ENCODE measurements around the gene SPC24.

DNA sequence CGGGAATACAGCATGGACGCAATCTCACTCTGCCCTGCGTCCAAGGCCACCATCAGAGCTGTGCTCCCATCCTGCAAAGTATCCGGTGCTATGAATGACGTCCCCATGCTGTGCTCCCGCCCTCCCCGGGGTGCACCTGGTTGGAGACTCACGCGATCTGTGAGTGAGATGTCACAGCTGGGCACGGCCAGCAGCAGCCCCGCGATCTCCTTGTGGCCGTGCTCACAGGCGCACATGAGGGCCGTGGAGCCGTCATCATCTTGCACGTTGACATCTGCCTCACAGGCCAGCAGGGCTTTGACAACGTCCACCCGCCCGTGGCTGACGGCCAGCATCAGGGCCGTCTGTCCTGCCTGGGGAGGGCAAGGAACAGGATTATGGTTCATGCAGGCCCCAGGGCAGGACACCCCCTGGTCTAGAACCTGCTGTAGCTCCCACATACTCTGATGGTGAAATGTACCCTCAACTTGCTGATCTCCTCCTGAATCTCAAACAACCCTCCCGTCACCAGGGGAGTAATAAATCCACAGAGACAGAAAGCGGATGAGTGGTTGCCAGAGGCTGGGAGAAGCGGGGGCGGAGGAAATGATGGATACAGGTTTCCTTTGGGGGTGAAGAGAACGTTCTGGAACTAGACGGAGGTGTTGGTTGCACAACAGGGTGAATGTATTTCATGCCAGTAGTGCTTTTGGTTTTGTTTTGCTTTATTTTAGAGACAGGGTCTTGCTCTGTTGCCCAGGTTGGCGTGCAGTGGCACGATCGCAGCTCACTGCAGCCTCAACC, 14.5 kb upstream of the SPC24 start:
- TF ChIP-seq POLR2A (IDR thresholded peaks at IDR 0.05) = no peak
- TF ChIP-seq, protein P1, sequence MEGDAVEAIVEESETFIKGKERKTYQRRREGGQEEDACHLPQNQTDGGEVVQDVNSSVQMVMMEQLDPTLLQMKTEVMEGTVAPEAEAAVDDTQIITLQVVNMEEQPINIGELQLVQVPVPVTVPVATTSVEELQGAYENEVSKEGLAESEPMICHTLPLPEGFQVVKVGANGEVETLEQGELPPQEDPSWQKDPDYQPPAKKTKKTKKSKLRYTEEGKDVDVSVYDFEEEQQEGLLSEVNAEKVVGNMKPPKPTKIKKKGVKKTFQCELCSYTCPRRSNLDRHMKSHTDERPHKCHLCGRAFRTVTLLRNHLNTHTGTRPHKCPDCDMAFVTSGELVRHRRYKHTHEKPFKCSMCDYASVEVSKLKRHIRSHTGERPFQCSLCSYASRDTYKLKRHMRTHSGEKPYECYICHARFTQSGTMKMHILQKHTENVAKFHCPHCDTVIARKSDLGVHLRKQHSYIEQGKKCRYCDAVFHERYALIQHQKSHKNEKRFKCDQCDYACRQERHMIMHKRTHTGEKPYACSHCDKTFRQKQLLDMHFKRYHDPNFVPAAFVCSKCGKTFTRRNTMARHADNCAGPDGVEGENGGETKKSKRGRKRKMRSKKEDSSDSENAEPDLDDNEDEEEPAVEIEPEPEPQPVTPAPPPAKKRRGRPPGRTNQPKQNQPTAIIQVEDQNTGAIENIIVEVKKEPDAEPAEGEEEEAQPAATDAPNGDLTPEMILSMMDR (IDR thresholded peaks at IDR 0.05) = no peak
